ENCODE results near the gene F8.
A peak's percentile ranks its signal among the peaks of the same experiment; 100 is the strongest.
"Not testable (repeated sequence)": the region's sequence is repeated elsewhere in the genome, so short reads cannot be mapped to it uniquely, and the experiment has no call there.

F8 gene

DNA sequence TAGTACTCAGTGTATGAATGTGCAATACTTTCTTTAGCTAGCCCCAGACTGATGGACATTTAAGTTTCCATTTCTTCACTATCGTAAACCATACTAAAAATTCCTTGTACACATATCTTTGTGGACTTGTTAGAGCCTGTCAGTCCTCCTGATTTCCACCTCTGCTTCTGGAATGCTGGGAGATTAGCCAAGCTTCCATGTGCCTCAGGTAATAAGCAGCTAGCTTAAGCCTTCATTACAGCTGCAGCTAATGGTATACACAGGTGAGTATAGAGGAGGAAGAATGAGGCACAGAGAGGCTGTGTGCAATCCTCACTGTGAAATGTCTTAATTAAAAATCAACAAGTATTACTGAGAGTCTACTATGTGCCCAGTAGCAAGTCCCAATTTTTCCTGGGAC, 197.9 kb downstream of the F8 start:
- no peak for FAIRE-seq
- no peak for DNase-seq (ENCODE audit: extremely low spot score, insufficient read length, low read depth)

- DNase-seq (ENCODE audit: extremely low spot score, insufficient read length, low read depth) (no peak), FAIRE-seq (no peak)
Measured at GRCh38 chrX:154822029-154822428, 200.5 kb downstream of the F8 start.

DNA sequence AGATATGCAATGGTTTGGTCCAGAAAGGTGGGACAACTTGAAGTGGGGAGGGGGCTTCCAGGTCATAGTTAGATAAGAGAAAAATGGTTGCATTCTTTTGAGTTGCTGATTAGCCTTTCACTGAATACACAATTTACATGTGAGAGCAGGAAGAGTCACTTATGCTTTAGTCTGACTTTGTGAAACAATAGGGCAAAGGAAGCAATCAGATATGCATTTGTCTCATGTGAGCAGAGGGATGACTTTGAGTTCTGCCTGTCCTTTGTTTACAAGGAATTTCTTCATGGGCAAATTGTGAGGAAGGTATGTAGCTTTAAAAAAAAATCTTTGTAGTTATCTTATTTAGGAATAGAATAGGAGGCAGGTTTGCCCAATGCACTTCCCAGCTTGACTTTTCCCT, 201.0 kb downstream of the F8 start:
- FAIRE-seq (no peak), DNase-seq (ENCODE audit: extremely low spot score, insufficient read length, low read depth) (no peak)

DNA sequence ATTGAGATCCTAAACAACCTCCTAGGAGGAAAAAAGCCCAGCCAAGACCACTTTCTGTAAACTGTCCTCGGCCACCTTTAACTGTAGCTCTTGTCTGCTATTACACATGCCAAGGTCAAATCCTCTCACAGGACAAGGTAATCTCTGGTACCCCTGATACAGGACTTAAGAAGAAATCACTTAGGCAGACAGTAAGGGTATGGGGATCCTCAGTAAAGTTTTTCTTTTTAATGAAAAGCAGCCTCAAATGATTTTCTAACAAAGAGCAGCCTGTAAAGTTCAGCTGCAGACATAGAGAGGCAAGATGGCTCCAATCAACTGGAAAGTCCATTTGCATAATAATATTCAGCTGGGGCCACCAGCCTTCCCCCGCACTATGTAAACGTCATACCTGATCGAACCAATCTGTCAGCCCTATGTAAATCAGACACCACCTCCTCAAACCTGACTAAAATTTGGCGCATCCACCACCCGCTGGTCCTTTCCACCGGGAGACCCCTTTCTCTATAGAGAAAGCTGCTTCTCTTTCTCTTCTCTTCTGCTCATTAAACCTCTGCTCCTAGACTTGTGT, 202.7 kb downstream of the F8 start:
- FAIRE-seq (peak; percentile 61), DNase-seq (ENCODE audit: extremely low spot score, insufficient read length, low read depth) (no peak)

DNA sequence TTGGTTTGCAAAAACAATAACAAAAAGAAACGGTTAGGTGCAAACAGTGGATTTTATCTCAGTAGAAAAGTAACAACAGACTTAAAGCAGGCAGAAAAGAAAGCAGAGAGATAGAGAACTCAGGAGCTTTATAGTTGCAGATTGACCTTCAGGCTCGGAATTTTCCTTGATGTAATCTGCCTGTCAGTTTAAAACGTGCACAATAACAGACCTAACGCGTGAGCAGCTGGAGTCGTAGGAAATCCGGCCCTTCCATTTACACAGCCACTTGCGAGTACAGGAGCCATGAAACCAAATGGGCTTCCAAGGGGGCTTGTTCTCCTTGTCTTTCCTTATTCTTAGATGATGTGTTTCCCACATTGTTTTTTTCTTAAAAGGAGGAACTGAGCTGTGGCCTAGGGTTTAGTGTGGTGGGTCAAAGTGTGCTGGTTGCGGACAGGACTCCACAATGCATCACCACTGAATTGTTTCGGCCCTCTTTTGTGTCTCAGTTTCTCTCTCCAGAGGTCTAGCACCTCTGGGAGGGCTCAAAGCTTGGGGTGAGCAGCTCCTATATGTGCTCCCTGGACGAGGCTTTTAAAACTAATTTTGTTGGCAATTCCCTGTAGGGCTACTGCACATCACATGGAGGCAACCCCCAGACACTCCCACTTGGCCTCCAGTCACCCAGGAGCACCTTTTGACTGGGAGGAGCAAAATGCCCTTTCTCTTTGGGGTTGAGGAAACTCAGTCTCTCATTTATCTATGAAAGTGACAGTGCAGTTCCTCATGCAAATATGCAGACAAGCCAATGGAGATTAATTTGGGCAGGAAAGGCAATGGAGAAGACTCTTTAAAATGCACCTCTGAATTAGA, 203.4 kb downstream of the F8 start:
- peak; percentile 50 for FAIRE-seq
- DNase-seq (ENCODE audit: extremely low spot score, insufficient read length, low read depth) = no peak

DNA sequence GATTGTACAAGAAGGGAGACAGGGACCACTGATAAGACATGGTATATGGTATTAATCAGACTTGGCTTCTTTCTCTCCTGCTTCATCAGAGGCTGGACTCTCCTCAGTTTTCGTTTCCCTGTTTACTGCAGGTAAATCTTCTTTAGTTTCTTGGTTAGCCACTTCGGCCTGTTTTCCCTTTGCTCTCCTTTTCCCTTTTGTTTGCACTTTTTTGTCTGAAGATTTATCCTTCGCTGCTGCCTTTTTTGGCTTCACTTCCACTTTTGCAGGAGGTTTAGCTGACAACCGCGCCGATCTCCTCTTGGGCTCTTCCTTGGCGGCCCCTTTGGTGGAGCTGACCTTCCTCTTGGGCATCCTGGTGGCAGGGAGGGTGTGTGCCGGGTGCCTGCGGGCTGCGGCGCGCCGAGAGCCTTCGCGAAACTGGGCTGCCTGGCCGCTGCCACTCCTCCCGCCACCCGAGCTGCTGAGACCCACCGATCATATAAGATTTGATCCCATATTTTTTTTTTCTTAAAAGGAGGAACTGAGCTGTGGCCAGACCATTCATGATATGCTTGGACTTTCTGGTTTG, 205.4 kb downstream of the F8 start:
- not testable (repeated sequence) for FAIRE-seq; DNase-seq (ENCODE audit: extremely low spot score, insufficient read length, low read depth)

- not testable (repeated sequence) for FAIRE-seq
Measured at GRCh38 chrX:154816326-154816898, 206.1 kb downstream of the F8 start.

DNA sequence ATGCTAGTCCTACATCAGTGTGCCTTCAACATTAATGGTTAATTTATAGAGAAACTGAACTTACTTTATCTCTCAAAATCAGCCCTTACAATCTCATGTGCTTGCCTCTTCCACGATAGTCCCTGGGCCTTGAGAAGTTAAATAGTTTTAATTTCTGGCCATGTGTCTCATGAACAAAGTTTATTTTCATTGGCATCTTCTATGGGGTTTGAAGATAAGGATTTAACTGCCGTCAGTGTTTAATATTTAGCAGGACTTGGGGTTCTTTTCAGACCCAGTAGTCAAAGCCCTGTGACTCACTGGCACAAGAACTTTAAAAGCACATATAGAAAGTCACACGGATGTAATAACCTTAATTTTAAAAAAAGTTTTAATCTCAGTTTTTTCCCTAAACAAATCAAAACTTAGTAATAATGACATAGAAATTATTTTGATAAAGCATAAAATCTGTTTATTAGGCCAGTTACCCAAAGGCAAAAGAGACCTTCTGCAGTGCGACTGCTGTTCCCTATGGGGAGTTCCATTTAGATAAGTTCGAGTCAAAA, 207.2 kb downstream of the F8 start:
- FAIRE-seq (peak; percentile 56), DNase-seq (ENCODE audit: extremely low spot score, insufficient read length, low read depth) (no peak)

More at GRCh38 chrX:154816326-154816898, 206.1 kb downstream of the F8 start:
- not testable (repeated sequence) for DNase-seq (ENCODE audit: extremely low spot score, insufficient read length, low read depth)

- DNase-seq (ENCODE audit: extremely low spot score, insufficient read length, low read depth) = no peak
- no peak for FAIRE-seq
Measured at GRCh38 chrX:154813801-154814200, 208.7 kb downstream of the F8 start.

DNA sequence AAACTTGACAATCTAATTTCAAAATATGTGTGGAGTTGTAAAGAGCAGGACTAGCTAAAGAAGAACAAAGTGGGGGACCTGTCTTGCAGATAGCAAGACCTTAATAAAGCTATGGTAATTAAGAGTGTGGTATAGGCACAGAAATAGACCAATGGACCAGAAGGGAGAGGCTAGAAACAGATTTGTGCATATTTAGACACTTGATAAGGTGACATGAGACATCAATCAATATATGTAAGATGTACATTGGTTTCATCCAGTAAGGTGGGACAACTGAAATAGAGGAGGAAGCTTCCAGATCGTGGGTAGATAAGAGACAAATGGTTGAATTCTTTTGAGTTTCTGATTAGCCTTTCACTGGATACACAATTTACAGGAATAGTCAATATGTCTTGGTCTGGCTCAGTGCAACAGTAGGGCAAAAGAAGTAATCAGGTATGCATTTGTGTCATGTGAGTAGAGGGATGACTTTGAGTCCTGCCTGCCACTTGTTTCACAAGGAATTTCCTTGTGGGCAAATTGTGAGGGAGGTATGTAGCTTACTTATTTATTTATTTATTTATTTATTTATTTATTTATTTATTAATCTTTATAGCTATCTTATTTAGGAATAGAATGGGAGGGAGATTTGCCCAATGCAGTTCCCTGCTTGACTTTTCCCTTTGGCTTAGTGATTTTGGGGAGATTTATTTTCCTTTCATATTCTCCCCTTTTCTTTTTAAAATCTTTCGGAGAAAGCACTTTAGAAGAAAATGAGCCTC, 210.0 kb downstream of the F8 start:
- DNase-seq (ENCODE audit: extremely low spot score, insufficient read length, low read depth) = no peak
- peak; percentile 42 for FAIRE-seq

DNA sequence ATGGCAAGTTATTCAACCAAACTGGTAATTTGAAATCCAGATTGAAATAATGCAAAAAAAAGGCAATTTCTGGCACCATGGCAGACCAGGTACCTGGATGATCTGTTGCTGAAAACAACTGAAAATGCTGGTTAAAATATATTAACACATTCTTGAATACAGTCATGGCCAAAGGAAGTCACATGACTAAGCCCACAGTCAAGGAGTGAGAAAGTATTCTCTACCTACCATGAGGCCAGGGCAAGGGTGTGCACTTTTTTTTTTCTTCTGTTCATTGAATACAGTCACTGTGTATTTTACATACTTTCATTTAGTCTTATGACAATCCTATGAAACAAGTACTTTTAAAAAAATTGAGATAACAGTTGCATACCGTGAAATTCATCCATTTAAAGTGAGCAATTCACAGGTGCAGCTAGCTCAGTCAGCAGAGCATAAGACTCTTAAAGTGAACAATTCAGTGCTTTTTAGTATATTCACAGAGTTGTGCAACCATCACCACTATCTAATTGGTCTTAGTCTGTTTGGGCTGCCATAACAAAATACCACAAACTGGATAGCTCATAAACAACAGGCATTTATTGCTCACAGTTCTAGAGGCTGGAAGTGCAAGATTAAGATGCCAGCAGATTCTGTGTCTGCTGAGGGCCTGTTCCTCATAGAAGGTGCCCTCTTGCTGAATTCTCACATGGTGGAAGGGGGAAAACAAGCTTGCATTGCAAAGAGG, 212.4 kb downstream of the F8 start:
- FAIRE-seq = peak; percentile 59
- no peak for DNase-seq (ENCODE audit: extremely low spot score, insufficient read length, low read depth)

- DNase-seq (ENCODE audit: extremely low spot score, insufficient read length, low read depth) = no peak
- FAIRE-seq = no peak
Measured at GRCh38 chrX:154806837-154807501, 215.6 kb downstream of the F8 start.

DNA sequence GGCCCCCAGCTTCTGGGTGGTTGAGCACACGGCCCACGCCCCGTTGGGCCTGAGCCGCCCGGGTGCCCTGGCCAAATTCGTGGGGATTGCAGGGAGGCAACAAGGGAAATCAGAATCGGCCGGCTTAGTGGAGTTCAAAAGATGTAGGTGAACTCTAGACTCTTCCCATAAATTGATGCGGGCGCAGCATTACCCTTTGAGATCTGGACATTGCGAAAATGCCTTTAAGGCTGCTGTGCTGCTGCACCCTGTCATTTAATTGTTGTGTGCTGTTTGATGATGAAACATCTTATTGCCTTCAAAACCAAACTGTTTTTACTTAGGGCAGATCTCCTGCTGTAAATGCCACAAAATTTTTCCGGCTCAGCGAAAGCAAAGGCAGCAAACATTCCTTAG, 216.8 kb downstream of the F8 start:
- FAIRE-seq = no peak
- no peak for DNase-seq (ENCODE audit: extremely low spot score, insufficient read length, low read depth)

DNA sequence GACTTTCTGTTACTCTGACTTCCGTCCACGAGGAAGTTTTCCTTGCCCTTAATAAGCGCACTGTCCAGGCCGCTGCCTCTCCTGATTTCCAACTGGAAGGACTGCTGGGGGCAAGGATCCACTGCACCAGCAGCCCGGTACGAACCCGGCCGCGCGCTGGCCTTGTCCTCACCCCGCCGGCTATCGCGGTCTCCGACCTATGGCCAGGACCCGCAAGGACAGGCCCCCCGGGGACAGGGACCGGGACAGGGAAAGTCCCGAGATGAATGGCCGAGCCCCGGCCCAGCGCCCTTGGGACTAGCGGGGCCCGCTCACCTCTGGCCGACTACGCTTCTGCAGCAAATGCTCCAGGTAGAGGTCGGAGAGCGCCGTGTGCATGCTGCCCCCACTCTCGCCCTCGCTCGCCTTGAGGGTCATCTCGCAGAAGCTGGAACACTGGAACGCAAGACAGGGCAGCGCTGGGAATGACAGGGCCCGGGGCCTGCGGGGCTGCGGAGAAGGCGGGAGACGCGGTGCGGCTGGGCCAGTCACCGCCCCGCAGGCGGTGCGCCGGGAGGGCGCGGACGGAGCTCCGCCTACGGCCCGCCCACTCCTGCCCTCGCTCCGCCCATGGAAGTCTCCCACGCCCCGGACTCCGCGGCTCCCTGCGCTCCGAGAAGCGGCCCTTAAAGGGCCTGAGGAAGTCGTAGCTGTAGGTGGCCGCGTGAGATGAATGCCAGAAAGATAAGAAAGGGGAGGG, 217.4 kb downstream of the F8 start, which contains the start of gene MPP1:
MPP1 (minus strand) TSS at position 529 of the 739 bp plus-strand sequence; CDS start at position 417, 112 bp downstream.
- DNase-seq (ENCODE audit: extremely low spot score, insufficient read length, low read depth) = peak; percentile 65
- peak; percentile 75 for FAIRE-seq

DNA sequence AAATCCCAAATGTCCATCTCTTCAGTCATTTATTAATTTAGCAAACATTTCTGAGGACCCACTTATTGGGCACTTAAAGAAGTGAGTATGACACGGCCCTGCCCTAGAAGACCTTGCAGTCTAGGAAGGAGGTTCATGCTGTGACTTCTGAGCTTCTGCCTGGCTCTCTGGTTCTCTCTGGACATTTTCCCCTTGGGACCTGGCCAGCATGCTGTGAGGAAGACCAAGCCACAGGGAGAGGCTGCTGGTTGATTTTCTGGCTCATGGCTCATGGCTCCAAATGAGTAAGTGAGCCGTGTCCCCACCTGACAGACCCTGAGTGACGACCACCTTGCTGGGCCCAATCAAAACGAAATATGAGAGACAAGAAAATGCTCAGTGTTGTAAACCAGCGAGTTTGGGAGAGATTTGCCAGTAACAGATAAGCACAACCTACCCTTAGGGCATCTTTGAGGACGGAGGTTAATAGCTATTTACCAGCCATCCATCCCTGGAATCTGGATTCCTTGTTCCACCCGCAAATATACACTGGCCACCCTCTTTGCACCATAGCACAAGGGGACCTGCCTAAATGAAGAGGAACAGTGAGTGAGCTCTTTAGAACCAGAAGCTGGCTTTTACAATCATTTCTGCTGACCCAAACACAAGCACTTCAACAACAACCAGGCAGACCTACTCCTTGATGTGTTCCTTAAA, 218.1 kb downstream of the F8 start:
- DNase-seq (ENCODE audit: extremely low spot score, insufficient read length, low read depth) = no peak

GRCh38 chrX:154802947-154803346, 219.6 kb downstream of the F8 start:
- DNase-seq (ENCODE audit: extremely low spot score, insufficient read length, low read depth) (no peak), FAIRE-seq (no peak)

More for the DNA sequence above, 218.1 kb downstream of the F8 start:
- no peak for FAIRE-seq

GRCh38 chrX:154800478-154801210, 221.9 kb downstream of the F8 start:
- DNase-seq (ENCODE audit: extremely low spot score, insufficient read length, low read depth) (no peak), FAIRE-seq (no peak)

All from GM18507 (cell line).